Measurements from ENCODE around the gene SPINK7.

Gene SPINK7

DNA sequence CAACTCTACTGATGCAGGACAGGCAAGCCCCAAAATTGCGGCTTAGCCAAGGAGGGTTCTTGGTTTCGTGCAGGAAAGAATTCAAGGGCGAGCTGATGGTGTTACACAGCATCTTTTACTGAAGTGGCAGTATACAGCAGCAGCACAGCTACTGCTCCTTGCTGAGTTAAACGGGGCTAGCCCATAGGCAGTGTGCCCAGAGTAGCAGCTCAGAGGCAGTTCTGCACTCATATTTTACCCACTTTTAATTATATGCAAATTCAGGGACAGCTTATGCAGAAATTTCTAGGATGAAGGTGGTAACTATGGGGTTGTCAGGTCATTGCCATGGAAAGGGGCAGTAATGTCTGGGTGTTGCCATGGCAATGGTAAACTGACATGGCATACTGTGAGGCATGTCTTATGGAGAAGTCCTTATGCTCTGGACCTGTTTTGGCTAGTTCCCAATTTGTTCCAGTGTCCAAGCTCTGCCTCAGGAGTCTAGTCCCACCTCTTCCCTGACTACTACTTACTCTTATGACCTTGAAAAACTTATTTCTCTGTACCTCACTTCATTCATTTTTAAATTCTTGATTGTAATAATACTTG, 21.1 kb downstream of the SPINK7 start:
- DNase-seq = no peak
- TF ChIP-seq POLR2A (IDR thresholded peaks at IDR 0.05; ENCODE audit: low read length) = no peak
- no peak for TF ChIP-seq GATA1 (IDR thresholded peaks at IDR 0.05; ENCODE audit: low read depth, low read length)

DNA sequence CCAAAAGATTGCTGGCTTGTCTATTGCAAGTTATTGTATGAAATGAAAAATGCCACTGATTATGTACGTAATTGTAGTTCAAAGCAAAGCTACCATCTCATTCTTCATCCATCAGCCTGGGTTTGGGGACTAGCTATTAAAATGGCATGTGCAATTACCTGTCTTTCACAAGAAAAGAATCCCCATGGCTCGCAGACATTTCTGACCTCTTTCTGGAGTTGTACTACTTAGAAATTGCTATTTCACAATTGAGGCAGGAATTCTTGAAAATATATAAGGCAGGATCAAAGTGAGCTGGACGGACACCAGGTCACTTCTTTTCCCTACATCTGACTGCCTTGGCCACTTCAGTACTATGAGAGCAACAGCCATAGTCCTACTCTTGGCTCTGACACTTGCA, 23.0 kb downstream of the SPINK7 start, which contains the start of gene SPINK9:
TSS of gene SPINK9 (plus strand) at position 301 of the 400 bp plus-strand sequence. CDS start at position 356, 55 bp downstream.
- no peak for TF ChIP-seq POLR2A (IDR thresholded peaks at IDR 0.05; ENCODE audit: low read length)
- no peak for TF ChIP-seq GATA1 (IDR thresholded peaks at IDR 0.05; ENCODE audit: low read depth, low read length)
- DNase-seq = no peak

DNA sequence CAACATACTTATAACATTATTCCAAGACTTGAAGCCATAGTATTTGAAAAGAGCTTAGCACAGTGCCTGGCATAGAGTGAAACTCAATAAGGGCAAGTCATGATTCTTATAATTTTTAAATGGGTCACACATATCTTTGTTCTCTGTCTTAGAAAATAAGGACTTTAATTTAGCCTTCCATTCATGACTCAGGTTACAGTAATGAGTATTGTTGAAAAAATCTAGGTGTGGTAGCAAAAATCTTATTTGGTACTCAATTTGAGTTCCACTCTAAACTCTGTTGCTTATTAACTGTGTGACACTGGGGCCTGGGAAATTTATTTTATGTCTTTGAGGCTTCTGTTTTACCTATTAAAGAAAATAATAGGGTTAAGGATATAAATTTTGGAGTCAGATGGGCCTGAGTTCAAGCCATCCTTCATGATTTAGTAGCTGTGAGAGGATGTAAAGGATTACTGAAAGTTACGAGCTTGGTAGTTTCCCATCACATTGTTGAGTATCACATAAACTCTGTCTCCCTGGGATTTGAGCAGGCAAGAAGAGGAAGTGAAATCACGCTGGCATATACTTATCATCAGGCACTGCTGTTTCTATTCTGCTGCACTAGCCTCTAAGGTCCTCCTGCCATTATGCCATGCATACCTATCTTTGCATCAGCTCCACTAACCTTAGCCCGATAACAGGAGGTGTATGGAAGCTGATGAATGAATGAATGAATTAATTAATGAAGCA, 24.6 kb downstream of the SPINK7 start:
- no peak for TF ChIP-seq POLR2A (IDR thresholded peaks at IDR 0.05; ENCODE audit: low read length)
- TF ChIP-seq GATA1 (IDR thresholded peaks at IDR 0.05; ENCODE audit: low read depth, low read length) = no peak
- DNase-seq = no peak

DNA sequence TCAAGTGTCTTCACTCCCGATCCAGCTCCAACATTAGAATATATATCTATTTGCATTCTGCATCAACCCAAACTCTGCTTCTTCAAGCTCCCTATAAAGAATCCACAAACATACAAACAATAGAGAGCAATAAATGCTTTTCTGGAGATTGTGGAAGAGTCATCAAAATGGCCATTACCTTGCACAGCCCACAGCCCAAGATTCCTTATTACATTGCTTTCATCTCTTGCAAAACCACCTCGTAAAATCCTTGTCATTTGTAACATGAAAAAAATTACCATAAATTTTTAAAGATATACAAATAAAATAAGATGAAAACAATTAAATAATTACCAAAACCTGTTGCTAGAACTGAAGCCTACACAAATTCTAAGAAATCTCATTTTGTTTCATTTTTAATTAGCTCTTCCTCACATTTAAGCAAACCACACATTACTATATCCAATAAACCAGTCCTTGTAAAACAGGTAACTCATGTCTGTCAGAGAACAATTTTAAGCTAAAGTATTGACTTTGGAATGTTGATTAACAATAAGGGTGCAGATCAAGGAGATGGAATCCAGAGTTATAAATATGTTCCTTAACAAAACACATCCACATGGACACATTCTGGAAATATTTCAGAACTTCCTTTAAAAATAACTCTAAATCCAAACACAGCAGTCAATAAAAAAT, 30.3 kb downstream of the SPINK7 start:
- TF ChIP-seq GATA1 (IDR thresholded peaks at IDR 0.05; ENCODE audit: low read depth, low read length) (no peak), POLR2A (IDR thresholded peaks at IDR 0.05; ENCODE audit: low read length) (no peak)
- no peak for DNase-seq

DNA sequence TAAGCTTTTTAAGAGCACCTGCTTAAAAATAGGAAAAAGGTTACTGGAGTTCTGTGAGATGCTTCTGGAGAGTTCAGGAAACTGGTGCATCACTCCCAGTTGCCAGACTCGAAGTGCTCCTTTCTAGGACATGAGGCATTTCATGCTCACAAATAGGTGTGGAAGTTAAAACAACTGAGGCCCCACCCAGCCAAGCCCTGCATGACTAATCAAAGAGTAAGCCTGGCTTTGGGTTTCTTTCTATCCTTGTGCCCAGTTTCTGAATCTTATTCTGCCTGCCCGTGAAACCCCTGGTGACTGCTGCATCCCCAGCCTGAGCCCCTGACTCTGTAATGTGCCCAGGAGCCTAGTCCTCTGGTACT, 30.8 kb downstream of the SPINK7 start:
- DNase-seq = peak; percentile 30 to 36
- TF ChIP-seq POLR2A (IDR thresholded peaks at IDR 0.05; ENCODE audit: low read length) = no peak
- no peak for TF ChIP-seq GATA1 (IDR thresholded peaks at IDR 0.05; ENCODE audit: low read depth, low read length)

DNA sequence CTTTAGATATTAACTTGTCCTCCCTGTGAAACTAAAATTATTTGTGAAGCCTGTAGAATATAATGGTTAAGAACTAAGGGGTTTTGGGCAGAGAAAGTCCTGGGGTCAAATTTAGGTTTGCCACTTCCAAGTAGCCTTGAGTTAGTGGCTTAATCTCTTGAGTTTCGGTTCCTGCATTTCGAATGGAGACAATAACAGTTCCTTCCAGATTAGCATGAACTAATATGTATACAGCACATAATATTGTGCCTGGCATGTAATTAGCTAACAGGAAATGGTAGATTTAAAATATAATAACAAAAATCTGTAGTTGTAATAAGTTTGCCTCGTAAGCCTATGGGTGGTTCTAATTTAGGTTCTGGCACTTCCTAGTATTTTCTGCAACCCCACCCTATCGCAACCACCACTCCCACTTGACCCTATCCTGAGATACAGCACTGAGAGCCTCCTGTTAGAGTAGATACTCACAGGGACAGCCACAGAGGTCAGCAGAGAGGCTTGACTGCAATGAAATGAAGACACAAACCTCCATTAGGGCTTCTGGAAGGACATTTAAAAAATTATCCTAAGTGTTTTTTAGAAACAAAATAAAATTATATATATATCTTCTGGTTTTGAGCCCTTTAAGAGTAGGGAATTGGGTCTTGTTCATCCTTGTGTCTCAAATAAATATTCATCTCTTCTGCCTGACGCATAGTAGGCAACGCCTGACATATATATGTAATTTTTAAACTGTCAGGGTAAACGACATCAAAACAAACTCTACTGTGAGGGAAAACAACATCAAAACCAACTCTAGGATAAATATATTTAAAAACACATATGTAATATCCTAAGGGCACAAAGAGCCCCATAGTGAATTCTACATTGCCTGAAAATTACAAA, 31.6 kb downstream of the SPINK7 start:
- no peak for TF ChIP-seq GATA1 (IDR thresholded peaks at IDR 0.05; ENCODE audit: low read depth, low read length)
- no peak for TF ChIP-seq POLR2A (IDR thresholded peaks at IDR 0.05; ENCODE audit: low read length)
- peak; percentile 69 to 86 for DNase-seq

DNA sequence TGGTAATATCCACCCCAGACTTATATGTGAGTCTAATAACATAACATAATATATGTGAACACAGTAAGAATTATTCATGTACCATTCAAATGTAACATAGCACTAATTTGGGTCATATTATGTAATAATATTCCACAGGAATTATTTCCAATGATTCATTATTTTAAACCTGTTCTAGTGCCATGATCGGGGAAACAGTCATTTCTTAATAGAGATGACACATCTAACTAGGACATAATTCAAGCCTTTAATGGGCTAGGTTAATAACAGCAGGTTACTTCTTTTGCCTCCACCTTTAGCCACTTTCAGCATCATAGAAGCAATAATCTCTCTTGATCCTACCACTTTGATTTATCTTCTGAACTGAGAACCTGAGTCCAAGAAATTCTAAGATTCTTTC, 35.5 kb downstream of the SPINK7 start:
- TF ChIP-seq POLR2A (IDR thresholded peaks at IDR 0.05; ENCODE audit: low read length) = no peak

DNA sequence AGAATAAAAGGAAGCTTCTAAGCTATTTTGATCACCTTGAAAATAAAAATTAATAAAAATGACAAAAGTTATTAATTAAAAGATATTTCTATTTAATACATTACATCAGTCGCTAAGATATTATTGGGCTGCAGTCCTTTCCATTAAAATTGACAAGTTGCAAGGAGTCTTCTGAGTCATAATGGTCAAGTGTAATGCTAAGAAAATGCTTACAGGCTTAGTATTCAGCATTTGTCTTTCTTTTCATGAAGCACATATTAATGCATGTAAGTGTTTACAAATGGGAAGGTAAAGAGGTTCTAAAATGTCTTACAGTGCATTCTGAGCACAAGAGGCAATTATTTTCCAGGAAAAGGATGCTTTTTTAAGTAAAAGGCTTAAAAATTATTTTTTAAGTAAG, 40.5 kb downstream of the SPINK7 start:
- no peak for DNase-seq

More for the DNA sequence above, 35.5 kb downstream of the SPINK7 start:
- no peak for DNase-seq

DNA sequence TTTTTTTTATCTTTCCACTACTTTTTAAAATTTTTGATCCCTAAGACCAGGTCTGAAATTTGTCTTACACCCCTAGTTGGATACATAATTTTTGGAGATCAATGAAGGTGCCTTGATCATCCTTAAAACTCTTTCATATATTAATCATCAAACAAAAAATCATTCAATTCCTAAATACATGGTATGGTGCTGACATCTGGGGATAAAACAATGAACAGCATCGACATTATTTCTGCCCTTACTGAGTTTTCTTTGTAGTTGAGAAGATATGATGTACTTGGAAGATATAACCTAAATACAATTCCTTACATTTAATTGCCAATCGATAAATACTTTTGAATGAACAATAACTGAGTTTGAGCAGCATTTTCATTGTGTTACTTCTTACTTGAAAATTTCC, 41.4 kb downstream of the SPINK7 start:
- no peak for TF ChIP-seq GATA1 (IDR thresholded peaks at IDR 0.05; ENCODE audit: low read depth, low read length)
- no peak for TF ChIP-seq POLR2A (IDR thresholded peaks at IDR 0.05; ENCODE audit: low read length)
- peak in 1 of 2 experiments; percentile 27 for DNase-seq

More for the DNA sequence above, 40.5 kb downstream of the SPINK7 start:
- TF ChIP-seq GATA1 (IDR thresholded peaks at IDR 0.05; ENCODE audit: low read depth, low read length) = no peak
- no peak for TF ChIP-seq POLR2A (IDR thresholded peaks at IDR 0.05; ENCODE audit: low read length)

DNA sequence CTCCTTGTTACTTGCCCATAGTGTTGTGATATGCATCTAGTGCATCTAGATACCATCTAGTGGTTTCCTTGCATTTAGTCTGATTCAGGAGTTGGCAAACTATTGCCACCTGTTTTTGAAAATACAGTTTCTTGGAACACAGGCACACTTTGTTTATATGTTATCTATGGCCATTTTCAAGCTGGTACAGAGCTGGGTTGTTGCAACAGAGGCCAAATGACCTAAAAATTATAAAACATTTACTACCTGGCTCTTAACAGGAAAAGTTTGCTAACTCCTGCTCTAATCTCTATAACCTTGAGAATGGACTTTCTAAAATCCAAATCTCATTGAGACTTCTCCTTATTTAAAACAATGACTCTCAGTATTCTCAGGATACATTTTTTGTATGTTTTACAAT, 52.1 kb downstream of the SPINK7 start:
- TF ChIP-seq POLR2A (IDR thresholded peaks at IDR 0.05; ENCODE audit: low read length) (no peak), GATA1 (IDR thresholded peaks at IDR 0.05; ENCODE audit: low read depth, low read length) (no peak)
- no peak for DNase-seq
